ENCODE results near the gene COL6A1.
"Not testable (repeated sequence)": the region's sequence is repeated elsewhere in the genome, so short reads cannot be mapped to it uniquely, and the experiment has no call there.

The COL6A1 gene

DNA sequence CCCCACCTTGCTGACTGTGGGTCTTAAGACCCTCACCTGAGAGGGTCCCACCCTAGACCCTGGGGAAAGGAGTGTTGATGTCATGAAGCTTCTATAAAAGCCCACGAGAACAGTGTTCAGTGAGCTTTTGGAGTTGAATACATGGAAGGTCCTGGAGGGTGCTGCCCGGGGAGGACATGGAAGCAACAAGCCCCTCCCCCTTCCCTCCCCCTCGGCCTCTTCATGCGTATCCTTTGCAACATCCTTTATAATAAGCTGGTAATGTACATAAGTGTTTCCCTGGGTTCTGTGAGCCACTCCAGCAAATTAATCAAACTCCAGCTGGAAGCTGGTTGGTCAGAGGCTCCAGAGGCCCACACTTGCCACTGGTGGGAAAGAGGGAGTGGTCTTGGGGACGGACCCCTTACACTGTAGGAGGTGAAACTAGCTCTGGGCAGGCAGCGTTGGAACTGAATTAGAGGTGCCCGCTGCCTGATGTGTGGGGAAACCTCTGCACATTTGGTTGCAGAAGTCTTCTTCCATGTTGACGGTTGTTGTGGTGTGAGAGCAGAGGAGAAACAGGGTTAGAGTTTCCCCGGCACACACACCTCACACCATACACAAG lies 14.7 kb upstream of the COL6A1 start:
- FAIRE-seq (no peak), DNase-seq (ENCODE audit: insufficient read length, low spot score) (no peak)
- no peak for TF ChIP-seq POLR2A (IDR thresholded peaks at IDR 0.05; ENCODE audit: low read depth, low read length)

- no peak for TF ChIP-seq POLR2A (IDR thresholded peaks at IDR 0.05; ENCODE audit: low read depth, low read length)
- FAIRE-seq (no peak), DNase-seq (ENCODE audit: insufficient read length, low spot score) (no peak)
These were observed 11.5 kb upstream of the COL6A1 start for GRCh38 chr21:45969921-45970673.

DNA sequence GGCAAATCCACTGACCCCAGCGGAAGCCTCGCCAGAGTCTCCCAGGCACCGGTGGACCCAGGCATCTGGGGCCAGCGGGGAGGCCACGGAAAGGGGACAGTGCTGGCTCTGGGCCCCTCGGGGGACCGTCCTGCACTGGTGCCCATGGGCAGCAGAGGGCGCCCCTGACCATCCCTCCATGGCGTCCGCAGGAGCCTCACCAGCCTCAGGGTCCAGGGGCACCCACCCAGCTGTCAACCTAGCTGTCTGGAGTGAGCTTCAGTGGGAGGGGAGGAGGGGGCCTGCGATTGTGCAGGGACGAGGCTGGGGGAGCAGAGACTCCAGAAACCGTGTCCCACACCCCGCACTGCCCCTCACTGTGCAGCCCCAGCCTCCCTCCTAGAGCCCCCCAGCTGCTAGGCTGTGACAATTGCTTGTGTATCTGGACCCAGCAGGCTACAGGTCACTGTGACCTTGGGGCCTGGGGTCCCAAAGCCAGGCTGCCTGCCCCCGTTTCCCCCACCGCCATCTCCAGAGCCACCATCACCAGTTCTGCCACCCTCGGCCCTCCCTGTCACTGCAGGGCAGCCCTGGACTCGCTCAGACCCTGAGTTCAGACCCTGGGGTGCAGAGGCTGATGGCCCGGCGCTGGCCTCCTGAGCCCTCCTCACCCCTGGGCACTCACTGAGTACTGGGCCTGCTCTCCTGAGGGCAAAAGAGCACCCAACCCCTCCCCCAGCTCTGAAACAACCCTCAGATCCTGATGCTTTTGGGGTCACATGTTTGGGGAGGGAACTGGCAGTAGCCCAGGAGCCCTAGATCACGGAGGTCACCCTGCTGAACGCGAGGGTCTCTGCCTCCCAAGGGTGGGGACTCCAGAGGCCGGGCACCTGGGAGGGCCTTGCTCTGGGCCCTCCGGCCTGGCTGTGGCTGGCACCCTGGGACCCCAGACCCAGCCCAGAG lies 10.6 kb upstream of the COL6A1 start:
- DNase-seq (ENCODE audit: insufficient read length, low spot score) (peak; percentile 82), FAIRE-seq (no peak)
- TF ChIP-seq POLR2A (IDR thresholded peaks at IDR 0.05; ENCODE audit: low read depth, low read length): no peak

DNA sequence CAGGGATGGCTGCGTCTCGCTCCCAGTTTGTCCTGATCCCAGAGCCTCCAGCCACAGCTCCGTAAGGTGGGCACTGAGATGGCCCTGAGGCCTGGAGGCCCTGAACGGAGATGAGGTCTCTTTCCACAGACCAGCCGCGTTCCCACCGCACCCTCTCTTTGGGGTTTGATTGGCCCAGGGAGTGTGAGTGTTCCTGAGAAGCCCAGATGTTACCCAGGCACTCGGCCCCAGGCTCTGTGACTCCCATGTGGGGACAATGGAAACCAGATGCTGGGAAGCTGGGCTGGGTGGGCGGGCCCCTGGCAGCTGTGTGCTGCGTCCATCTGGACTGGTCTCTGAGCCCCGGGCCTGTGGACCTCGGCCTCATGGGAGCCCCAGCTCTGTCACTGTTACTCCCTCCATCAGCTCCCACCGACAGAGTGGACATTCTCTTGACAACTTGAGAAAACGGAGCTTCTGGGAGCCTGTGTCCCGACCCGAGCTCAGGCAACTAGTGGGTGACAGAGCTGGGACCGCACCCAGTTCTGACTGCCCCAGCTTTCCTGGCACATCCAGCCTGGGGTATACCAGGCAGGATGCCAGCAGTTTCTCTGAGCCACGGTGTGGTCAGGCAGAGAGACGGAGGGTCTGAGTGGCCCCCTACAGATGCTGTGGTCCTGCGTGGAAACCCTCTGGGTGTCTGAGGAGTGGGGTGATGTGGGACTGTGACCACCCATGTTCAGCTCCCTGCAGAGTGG lies 9.8 kb upstream of the COL6A1 start:
- DNase-seq (ENCODE audit: insufficient read length, low spot score) (no peak), FAIRE-seq (no peak)
- no peak for TF ChIP-seq POLR2A (IDR thresholded peaks at IDR 0.05; ENCODE audit: low read depth, low read length)

DNA sequence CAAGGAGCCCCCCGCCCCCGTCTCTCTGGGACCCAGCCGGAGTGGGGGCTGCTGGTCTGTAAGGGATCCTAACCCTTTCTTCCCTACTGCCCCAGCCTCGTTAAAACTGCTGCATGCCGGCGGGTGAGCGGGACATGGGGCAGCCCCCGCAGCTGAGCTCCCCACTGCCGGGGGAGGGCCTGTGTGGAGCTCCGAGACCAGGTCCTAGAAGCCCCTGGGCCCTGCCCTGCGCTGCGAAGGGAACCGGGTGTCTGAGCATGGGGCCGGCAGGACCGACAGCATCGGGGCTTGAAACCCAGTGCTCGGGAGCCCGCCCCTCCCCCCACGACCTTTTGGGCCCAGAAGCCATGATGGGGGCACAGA lies 9.2 kb upstream of the COL6A1 start:
- DNase-seq (ENCODE audit: insufficient read length, low spot score): no peak
- TF ChIP-seq POLR2A (IDR thresholded peaks at IDR 0.05; ENCODE audit: low read depth, low read length): no peak
- no peak for FAIRE-seq

DNA sequence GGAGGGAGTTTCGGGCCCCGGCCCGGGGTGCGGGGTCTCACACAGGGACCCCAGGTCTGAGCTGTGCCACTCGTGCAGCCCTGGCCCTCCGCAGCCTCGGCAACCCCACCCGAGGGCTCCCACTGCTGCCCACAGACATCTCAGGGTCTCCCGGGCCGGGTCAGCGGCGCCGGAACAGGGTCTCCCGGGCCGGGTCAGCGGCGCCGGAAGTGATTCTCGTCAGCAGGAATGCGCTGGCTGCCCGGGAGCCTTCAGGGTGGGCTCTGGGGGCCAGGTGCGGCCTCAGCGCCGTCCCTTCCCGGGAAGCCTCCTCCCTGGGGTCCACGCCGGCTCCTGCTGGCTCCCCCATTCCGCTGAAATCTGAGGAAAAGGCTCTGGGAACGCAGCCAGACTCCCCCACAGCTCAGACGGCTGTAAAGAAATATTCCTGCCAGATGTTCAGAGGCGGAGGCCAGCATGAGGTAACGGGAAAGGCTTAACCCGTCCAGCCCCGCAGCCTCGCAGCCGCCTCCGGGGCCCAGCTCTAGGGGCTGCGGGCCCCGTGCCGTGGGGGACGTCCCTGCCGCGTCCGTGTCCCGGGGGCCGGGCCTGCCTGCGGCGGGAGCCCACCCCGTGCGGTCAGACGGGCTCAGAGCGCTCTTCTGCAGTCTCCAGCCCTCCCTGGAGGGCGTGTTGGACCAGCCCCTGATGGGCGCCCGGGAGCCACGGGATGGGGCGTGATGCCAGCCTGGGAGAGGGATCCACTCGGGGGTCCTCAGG lies 8.7 kb upstream of the COL6A1 start:
- no peak for DNase-seq (ENCODE audit: insufficient read length, low spot score)
- FAIRE-seq: no peak
- TF ChIP-seq POLR2A (IDR thresholded peaks at IDR 0.05; ENCODE audit: low read depth, low read length): no peak

GRCh38 chr21:45973475-45974072 lies 8.0 kb upstream of the COL6A1 start:
- FAIRE-seq (no peak), DNase-seq (ENCODE audit: insufficient read length, low spot score) (peak; percentile 80)
- no peak for TF ChIP-seq POLR2A (IDR thresholded peaks at IDR 0.05; ENCODE audit: low read depth, low read length)

DNA sequence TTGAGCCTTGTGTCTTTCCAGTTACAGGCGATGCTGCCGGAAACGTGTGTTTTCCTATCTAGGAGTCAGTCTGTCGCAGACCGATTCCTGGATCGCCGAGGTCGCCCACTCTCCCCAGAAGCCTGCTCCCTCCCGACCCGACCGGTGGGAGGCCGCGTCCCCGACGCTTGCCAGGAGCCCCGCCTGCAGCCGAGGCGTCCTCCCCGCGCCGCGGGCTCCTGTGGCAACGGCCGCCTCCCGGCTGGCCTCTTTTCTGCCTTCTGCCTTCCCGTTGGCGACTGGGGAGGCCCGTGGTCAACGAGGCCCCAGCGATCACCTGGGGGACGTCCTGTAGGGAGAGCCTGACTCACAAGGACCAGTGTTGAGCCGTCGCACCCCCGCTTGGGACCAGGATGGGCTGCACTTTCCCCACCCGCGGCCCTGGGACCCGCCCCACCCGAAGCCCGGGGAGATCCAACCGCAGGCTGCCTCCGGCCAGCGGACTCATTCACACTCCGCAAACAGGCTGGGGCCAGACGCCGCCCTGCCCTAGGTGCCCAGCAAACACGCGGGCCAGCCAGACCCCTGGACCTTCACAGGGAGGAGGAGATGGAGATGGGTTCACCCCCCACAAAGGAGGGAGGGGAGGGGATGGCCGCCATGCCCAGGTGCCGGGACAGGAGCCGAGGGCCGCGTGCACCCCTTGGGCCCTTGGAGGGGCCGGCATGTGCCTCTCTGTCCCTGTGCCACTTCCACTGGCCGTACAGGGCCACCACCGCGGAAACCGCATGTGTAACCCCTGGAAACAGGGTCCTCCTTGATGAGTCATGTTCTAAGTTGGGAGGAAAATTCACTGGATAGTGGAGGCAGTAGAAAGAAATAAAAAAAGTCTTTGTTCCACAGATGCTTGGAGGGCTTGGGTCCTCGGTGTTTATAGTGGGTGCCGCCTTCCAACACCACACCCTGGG lies 7.2 kb upstream of the COL6A1 start:
- TF ChIP-seq POLR2A (IDR thresholded peaks at IDR 0.05; ENCODE audit: low read depth, low read length): peak; percentile 33
- no peak for FAIRE-seq
- DNase-seq (ENCODE audit: insufficient read length, low spot score): peak; percentile 89

- no peak for TF ChIP-seq POLR2A (IDR thresholded peaks at IDR 0.05; ENCODE audit: low read depth, low read length)
- FAIRE-seq: no peak
- DNase-seq (ENCODE audit: insufficient read length, low spot score): peak; percentile 78
These were observed 6.4 kb upstream of the COL6A1 start for GRCh38 chr21:45975020-45975666.

DNA sequence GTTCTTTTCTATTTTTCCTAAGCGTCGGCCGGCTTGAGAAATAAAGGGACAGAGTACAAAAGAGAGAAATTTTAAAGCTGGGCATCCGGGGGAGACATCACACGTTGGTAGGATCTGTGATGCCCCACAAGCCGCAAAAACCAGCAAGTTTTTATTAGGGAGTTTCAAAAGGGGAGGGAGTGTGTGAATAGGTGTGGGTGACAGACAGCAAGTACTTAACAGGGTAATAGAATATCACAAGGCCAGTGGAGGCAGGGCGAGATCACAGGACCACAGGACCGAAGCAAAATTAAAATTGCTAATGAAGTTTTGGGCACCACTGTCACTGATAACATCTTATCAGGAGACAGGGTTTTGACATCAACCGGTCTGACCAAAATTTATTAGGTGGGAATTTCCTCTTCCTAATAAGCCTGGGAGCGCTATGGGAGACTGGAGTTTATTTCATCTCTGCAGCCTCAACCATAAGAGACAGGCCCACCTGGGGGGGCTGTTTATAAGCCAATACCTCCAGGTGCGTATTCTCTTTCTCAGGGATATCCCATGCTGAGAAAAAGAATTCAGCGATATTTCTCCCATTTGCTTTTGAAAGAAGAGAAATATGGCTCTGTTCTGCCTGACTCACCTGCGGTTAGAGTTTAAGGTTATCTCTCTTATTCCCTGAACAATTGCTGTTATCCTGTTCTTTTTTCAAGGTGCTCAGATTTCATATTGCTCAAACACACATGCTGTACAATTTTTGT lies 5.7 kb upstream of the COL6A1 start:
- DNase-seq (ENCODE audit: insufficient read length, low spot score); FAIRE-seq: not testable (repeated sequence)
